GM19351 (cell line): ENCODE data around the gene ANKRD49.
A peak's percentile ranks its signal among the peaks of the same experiment; 100 is the strongest.

Source experiments
- ATAC-seq: cut with Tn5 transposase; IDR thresholded peaks from one replicate; pipeline ENCODE4 v1.9.1; 2021; ENCODE audit warnings: mild to moderate bottlenecking, moderate library complexity; ENCODE audit not compliant: unreplicated experiment

Gene ANKRD49

GRCh38 chr11:94493281-94494125 lies at the start of gene ANKRD49, which contains the start of gene MRE11:
Gene ANKRD49, plus strand, starts transcription at chr11:94493984. Its CDS starts 2,710 bp downstream, at chr11:94496694.
Gene MRE11, minus strand, starts transcription at chr11:94493844. Its CDS starts 1,043 bp downstream, at chr11:94492801.
- ATAC-seq, result peak; percentile 99

GRCh38 chr11:94445641-94446040 lies 48.1 kb upstream of the ANKRD49 start:
- no peak for ATAC-seq

GRCh38 chr11:94447149-94447548 lies 46.6 kb upstream of the ANKRD49 start:
- ATAC-seq, result no peak

DNA sequence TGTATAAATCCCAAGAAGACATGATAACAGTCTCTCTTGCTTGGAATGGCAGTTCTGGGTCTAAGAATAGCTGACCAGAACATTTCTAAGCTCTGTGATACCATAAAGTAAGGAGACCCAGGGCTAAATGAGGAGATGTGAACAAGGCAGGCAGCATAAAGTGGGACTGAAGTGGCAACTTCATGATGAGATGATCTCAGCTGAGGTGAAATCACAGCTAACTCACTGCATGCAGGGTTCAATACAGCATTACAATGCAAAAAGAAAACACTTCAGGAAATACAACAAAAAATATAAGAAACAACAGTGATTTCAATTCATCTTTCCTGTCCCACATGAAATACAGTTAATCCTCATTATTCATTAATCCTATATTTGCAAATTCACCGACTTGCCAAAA lies 44.8 kb upstream of the ANKRD49 start:
- no peak for ATAC-seq

- no peak for ATAC-seq
Observed at GRCh38 chr11:94449437-94449836, 44.3 kb upstream of the ANKRD49 start.

- ATAC-seq, result no peak
Observed at GRCh38 chr11:94450048-94450447, 43.7 kb upstream of the ANKRD49 start.

- ATAC-seq, result no peak
Observed at GRCh38 chr11:94452988-94453387, 40.8 kb upstream of the ANKRD49 start.

GRCh38 chr11:94454301-94454700 lies 39.5 kb upstream of the ANKRD49 start:
- ATAC-seq, result no peak

DNA sequence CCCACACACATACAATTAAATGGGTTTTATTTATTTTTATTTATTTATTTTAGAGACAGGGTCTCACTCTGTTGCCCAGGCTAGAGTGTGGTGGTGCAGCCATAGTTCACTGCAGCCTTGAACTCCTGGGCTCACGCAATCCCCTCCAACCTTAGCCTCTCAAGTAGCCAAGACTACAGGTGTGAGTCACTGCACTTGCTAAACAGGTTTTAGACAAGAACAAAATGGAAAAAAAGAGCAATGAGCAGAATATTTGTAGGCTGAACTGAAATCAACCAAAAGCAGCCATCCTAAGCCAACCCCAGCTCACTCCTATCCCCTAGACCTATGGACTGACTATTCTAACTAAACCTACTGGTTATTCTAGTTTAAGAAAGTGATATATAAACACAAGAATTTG lies 37.9 kb upstream of the ANKRD49 start:
- no peak for ATAC-seq

- ATAC-seq, result peak; percentile 58
Observed at GRCh38 chr11:94457118-94458029, 36.4 kb upstream of the ANKRD49 start.

DNA sequence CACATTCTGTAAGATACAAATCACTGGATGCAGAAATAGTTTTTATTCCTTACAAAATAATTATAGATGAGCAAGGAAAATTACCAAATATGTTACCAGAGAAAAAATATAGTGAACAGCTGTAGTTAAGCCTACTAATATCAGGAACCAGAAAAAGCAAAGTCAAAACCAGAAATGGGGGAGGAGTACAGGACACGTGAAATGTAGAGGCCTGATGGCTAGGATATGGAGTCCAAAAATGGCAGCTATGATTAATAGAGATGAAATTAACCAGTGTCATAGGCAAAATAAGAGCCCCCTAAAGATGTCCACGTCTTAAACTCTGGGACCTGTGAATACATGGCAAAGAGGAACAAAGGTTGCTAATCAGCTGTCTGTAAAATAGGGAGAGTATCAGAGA lies 34.2 kb upstream of the ANKRD49 start:
- peak; percentile 70 for ATAC-seq

DNA sequence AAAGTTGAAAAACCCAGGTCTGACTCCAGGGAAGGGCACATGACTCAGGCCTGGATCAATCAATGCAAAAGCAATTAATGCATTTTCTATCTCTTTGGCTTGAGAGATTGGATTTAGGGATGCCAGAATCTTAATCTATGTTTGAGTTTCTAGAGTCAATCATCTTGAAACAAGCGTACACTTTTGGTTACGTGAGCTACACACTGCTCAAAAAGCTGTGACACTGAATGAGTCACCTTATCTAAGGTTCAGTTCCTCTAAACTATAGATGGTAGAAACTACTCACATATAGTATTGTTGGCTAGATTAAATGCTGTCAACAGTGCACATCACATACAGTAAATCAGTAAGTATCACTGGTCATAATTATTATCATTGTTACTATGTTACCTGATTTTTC lies 24.4 kb upstream of the ANKRD49 start:
- peak; percentile 85 for ATAC-seq

DNA sequence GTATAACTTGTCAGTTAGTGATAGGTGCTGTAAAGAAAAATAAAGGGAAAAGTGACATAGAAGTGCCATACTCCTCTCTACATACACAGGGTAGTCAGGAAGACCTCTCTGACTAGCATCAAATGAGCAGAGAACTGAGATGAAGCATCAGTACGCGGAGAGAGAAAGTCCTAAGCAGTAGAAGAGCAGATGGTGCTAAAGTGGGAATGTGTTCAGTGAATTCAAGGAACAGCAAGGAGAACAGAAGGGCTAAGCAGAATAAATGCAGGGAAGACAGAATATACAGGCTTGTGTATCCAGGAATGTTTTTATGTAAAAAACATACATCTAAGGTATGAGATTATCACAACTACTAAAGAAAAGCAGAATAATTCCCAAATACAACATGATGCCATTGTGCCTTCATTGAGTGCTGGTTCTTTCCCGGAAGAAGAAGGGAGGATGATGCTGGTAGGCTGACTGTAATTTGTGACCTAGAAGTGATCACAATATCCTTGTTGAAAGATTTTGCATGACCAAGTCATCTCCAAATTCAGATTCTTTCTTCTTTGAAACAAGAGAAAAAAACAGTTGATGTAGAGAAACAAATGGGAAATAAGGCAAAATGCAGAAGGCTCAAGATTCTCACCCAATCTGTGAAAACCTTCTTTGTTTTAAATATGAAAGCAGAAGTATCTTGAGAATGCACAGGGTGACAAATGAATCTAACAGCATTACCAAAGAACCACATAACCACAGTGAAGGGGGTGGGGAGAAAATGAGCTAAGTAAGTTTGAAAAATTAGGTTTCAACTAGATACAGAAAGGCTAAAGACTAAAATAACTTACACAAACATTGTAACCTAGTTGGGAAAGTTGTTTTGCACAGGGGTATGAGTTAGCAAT lies 20.6 kb upstream of the ANKRD49 start:
- peak; percentile 84 for ATAC-seq

GRCh38 chr11:94477624-94478023 lies 16.2 kb upstream of the ANKRD49 start:
- ATAC-seq, result no peak

DNA sequence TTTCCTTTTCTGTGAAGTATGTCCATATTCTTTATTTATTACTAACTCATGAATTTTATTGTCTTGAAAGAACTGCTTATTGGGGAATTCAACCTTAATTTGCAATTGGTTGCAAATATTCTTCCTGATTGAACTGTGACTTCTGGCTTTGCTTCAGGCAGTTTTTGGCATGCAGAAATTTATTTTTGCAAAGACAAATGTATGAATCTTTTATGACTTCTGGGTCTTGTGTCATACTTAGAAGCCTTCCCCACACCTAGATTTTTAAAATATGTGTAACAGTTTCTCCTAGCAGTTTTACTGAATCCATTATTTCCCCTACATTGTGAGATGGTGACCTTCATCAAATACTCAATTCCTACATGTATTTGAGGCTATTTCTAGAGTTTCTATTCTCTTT lies 12.4 kb upstream of the ANKRD49 start:
- no peak for ATAC-seq

DNA sequence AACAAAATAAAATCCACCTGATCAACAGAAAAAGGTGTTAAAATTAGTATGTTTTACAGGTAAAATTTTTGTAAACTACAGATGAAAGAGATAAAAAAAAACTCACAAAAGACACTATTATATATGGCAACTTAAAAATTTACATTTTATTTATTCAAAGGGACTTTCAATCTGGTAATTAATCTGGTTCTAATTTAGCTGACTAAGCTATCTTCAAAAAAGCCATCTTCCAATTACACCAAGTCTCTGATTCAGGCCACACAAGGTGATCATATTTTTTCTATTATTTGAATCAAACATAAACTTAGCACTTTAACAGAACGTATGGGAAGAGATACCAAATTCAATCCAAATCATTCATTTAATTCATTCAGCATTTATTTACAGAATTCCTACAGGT lies 7.7 kb upstream of the ANKRD49 start:
- no peak for ATAC-seq

DNA sequence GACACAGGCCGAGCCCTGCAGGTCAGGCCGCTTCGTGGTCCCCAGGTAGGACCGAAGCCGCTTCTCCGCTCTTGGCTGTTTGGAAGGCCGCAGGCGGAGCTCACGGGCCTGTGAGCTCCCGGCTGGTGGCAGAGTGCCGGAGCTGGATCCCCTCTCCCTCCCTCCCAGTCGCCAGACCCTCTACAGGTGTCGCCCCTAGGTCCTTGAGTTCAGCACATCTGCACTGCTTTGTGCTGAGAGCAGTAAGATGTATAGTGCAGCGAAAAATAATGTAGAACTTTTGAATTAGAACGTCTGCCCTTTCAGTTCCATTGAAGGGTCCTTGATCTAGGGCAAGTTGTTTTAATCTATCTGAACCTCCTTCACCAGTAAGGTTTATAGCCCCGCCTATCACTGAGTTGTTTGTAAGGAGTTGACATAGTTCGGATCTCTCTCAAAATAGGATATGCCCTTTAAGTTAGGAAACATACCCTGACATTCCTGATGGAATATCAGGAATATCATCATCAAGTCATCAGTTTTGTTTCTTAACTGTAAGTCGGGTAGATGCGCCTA lies 419 bp downstream of the ANKRD49 start:
- ATAC-seq, result peak; percentile 56

DNA sequence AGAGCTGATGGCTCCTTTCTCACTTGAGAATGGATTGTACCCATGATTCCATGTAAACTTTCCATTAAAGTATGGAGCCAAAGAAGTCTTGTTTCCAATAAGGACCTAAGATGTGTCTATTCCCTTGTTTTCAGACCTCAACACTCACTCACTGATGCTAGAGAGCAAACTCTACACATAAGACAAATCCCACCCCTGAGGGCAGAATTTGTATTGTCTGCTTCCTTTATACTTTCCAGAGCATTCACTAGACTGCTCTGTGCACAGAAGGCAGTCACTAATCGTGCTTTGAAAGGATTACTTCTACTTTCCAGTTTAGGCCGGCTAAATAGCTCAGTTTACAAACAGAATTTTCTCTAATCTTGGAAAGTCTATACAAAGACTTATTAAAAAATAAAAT lies 6.4 kb downstream of the ANKRD49 start:
- no peak for ATAC-seq

DNA sequence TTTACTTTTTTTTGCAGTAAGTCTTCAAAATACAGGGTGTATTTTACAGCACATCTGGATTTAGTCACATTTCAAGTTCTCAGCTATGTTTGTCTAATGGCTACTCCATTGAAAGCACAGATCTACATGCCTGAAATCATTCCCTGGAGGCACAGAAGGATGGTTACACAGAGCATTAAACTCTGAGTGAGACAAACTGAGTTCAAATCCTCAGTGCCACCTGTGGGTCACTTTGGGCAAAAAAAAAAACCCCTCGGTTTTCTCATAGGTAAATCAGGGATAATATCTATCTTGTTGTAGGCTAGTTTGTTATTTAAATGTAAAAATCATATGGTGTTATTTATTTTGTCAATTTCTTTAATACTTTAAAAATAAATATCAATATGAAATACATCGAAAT lies 7.7 kb downstream of the ANKRD49 start:
- no peak for ATAC-seq

DNA sequence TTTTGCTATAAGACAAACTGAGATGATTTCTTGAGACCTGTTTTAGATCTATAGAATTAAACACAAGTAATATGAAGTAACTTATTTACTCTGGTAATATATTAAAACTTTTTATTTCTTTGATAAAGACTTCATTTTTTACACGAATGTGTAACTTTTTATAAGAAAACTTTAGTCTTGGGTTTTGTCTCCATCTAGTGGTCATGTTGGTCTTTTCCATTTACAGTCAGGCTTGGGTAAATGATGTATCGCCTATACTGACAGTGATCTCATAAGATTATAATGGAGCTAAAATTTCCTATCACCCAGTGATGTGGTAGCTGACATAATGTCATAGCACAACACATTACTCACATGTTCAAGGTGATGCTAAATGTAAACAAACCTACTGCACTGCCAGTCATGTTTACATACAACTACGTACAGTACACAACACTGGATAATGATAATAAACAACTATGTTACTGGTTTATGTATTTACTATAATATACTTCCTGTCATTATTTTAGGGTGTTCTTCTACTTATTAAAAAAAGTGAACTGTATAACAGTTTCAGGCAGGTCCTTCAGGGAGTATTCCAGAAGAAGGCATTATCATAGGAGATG lies 11.0 kb downstream of the ANKRD49 start:
- ATAC-seq, result no peak
